ENCODE data around the gene HECTD4. TPM values are rescaled to one million over a fixed set of nuclear protein-coding genes. Genes with fewer than 3 reads are reported as not detected.

Gene HECTD4
- total RNA-seq, 4 donors from 2014 or later, result 53.7 to 168 (median 62.9) TPM

GRCh38 chr12:112333019-112333418 is 49.2 kb downstream of the HECTD4 start:
- Histone ChIP-seq H3K27me3 (no peaks in the 10 kb centered on the region), H3K36me3 (no peaks in the 10 kb centered on the region), H3K9me3 (no peaks in the 10 kb centered on the region), H3K4me1 (peaks cover 5% of the 10 kb centered on the region), H3K4me3 (no peak overlapping the region), H3K27ac (no peak overlapping the region)
- no peak for TF ChIP-seq POLR2AphosphoS5 (IDR thresholded peaks at IDR 0.05)
- TF ChIP-seq EP300 (IDR thresholded peaks at IDR 0.05), result no peak
- TF ChIP-seq, protein P1, sequence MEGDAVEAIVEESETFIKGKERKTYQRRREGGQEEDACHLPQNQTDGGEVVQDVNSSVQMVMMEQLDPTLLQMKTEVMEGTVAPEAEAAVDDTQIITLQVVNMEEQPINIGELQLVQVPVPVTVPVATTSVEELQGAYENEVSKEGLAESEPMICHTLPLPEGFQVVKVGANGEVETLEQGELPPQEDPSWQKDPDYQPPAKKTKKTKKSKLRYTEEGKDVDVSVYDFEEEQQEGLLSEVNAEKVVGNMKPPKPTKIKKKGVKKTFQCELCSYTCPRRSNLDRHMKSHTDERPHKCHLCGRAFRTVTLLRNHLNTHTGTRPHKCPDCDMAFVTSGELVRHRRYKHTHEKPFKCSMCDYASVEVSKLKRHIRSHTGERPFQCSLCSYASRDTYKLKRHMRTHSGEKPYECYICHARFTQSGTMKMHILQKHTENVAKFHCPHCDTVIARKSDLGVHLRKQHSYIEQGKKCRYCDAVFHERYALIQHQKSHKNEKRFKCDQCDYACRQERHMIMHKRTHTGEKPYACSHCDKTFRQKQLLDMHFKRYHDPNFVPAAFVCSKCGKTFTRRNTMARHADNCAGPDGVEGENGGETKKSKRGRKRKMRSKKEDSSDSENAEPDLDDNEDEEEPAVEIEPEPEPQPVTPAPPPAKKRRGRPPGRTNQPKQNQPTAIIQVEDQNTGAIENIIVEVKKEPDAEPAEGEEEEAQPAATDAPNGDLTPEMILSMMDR (IDR thresholded peaks at IDR 0.05), result no peak
- no peak for TF ChIP-seq POLR2A (IDR thresholded peaks at IDR 0.05)
- no peak for DNase-seq (ENCODE audit: low spot score in 2 of 2)
- WGBS, result 75% methylated on average over 3 of the region's 3 CpGs

GRCh38 chr12:112331886-112332285 is 50.3 kb downstream of the HECTD4 start:
- 91% methylated on average over 4 of the region's 4 CpGs for WGBS
- H3K9me3 ChIP-seq, result no peaks in the 10 kb centered on the region

GRCh38 chr12:112330706-112331105 is 51.5 kb downstream of the HECTD4 start:
- whole genome bisulfite sequencing, result 79% methylated on average over 4 of the region's 4 CpGs
- Histone ChIP-seq H3K9me3 (no peaks in the 10 kb centered on the region), H3K4me3 (no peak overlapping the region), H3K27ac (no peak overlapping the region), H3K36me3 (no peaks in the 10 kb centered on the region), H3K27me3 (no peaks in the 10 kb centered on the region), H3K4me1 (peaks cover 5% of the 10 kb centered on the region)
- TF ChIP-seq, protein P1 (IDR thresholded peaks at IDR 0.05), result no peak
- TF ChIP-seq POLR2AphosphoS5 (IDR thresholded peaks at IDR 0.05) (no peak), EP300 (IDR thresholded peaks at IDR 0.05) (no peak), POLR2A (IDR thresholded peaks at IDR 0.05) (no peak)
- no peak for DNase-seq (ENCODE audit: low spot score in 2 of 2)

More at GRCh38 chr12:112331886-112332285, 50.3 kb downstream of the HECTD4 start:
- Histone ChIP-seq H3K4me1 (peaks cover 5% of the 10 kb centered on the region), H3K27me3 (no peaks in the 10 kb centered on the region), H3K36me3 (no peaks in the 10 kb centered on the region), H3K4me3 (no peak overlapping the region), H3K27ac (no peak overlapping the region)
- no peak for DNase-seq (ENCODE audit: low spot score in 2 of 2)
- TF ChIP-seq POLR2AphosphoS5 (IDR thresholded peaks at IDR 0.05) (no peak), EP300 (IDR thresholded peaks at IDR 0.05) (no peak), POLR2A (IDR thresholded peaks at IDR 0.05) (no peak)
- TF ChIP-seq, protein P1 (IDR thresholded peaks at IDR 0.05), result no peak

DNA sequence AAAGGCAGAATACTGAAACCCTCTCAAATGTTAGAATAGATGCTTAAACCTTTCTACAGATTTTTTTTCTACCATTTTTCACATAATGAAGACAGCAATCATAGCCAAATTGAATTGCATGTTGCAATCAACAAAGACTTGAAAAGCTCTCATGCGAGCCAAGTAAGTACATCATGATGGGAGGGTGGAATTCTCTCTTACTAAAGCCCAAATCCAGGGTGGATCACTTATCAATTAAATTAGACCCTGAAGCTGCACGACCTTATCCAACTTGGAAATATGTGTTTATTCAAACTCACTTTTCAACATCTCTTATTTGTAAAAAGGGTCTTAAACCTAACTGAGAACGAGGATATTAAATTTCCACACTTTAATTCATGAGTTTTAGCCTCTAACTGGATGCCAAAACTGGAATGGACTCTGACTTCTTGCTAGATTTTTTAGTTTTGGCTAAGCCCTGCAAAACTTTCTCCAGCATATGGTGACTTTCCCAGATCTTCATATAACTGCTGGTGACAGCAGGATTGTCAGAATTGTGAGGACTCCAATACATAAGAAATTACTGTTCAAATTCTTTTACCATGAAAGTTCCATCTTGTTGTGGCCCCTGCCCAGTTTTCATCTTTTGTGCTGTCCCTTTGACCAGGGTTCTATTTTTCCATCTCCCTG is 53.6 kb downstream of the HECTD4 start:
- no peak overlapping the region for H3K27ac ChIP-seq
- WGBS, result 51% methylated on average over 3 of the region's 3 CpGs
- H3K4me1 ChIP-seq, result peaks cover 5% of the 10 kb centered on the region
- H3K27me3 ChIP-seq, result no peaks in the 10 kb centered on the region
- H3K4me3 ChIP-seq, result no peak overlapping the region
- H3K9me3 ChIP-seq, result no peaks in the 10 kb centered on the region
- no peaks in the 10 kb centered on the region for H3K36me3 ChIP-seq
- DNase-seq (ENCODE audit: low spot score in 2 of 2), result no peak
- no peak for TF ChIP-seq EP300 (IDR thresholded peaks at IDR 0.05)
- TF ChIP-seq POLR2A (IDR thresholded peaks at IDR 0.05), result no peak
- TF ChIP-seq, protein P1 (IDR thresholded peaks at IDR 0.05), result no peak
- no peak for TF ChIP-seq POLR2AphosphoS5 (IDR thresholded peaks at IDR 0.05)

DNA sequence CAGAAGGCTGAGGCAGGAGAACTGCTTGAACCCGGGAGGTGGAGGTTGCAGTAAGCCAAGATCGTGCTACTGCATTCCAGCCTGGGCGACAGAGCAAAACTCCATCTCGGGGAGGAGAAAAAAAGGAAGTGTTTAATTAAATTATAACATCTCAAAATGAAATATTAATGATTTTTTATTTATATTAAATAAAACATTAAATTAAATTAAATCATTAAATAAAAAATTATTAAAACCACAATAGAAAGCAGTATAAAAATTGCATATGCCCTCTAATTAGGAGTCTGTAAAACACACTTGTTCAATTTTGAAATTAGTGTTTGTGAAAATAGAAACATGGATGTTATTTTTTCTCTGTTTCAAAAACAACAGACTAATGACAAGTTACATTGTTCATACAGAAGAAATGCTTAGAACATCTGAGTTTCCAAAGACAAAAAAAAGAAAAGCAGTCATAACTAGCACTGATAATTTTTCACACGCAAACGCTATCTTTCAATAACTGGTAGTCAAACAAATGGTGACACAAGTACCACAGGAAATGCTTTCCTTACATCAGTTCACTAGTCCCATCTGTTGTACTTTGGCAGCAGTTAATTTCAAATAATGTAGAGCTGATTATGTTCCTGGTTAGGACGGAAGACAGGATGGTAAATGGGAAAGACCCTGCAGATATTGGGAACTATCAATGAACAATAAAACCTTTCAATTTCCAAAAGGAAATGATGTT is 54.9 kb downstream of the HECTD4 start:
- no peaks in the 10 kb centered on the region for H3K27me3 ChIP-seq
- no peaks in the 10 kb centered on the region for H3K36me3 ChIP-seq
- WGBS, result 83% methylated on average over 7 of the region's 7 CpGs
- H3K9me3 ChIP-seq, result no peaks in the 10 kb centered on the region
- H3K4me1 ChIP-seq, result peaks cover 5% of the 10 kb centered on the region
- no peak overlapping the region for H3K27ac ChIP-seq
- TF ChIP-seq, protein P1 (IDR thresholded peaks at IDR 0.05), result no peak
- TF ChIP-seq EP300 (IDR thresholded peaks at IDR 0.05), result no peak
- no peak for TF ChIP-seq POLR2A (IDR thresholded peaks at IDR 0.05)
- no peak for TF ChIP-seq POLR2AphosphoS5 (IDR thresholded peaks at IDR 0.05)
- DNase-seq (ENCODE audit: low spot score in 2 of 2), result no peak
- H3K4me3 ChIP-seq, result no peak overlapping the region

Data from suprapubic skin (tissue), 4 donors.